Esophagus muscularis mucosa (tissue), 3 donors: Measurements from ENCODE around the gene PKP4.

Experiments
- POLR2A ChIP-seq: fragments of 450-650 bp; IDR thresholded peaks from one replicate; pipeline ENCODE4 v1.6.1; 2017; ENCODE audit warnings: antibody characterized with exemption, moderate library complexity, mild to moderate bottlenecking, low read depth
- TF ChIP-seq, protein P1 (sequence below), 3 experiments: fragments of 200-600 bp in 2 of 3; fragments of 450-650 bp in 1 of 3; sonication (generic) in 2 of 3; IDR thresholded peaks; one replicate each; pipeline ENCODE4 v1.5.1; 2017 to 2019; ENCODE audit warnings: antibody characterized with exemption in 3 of 3, mild to moderate bottlenecking in 2 of 3, moderate library complexity in 1 of 3

DNA sequence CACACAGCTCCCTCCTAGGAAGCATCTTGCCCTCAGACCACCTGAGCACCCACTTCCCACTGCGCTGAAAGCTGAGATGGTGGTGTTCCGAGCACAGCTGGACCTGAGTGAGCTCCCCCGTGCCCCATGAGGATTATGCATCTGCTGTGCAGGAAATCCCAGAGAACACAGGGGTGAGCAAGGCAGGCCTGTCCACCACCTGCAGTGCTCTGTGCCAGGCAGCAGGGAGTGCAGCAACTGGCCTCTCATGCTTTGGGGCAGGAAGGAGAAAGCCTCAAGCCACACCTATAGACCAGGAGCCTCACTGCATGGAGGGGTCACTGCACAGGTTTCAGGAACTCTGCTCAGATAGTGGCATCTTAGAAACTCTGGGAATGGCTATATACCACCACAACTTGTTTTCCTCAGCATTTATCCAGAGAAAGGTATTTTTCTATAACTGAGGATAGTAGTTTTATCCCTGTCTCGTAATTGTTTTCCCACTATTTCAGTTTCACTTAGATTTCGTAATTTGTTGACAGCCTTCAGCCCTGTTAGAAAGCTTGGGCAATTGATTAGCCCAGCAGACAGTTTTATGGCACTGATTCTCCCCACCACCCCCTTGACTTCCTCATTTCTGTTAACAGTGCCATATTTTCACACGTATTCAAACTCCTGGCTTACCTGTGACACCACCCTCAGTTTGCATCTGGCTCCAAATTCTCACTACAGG is 194.1 kb downstream of the PKP4 start:
- TF ChIP-seq POLR2A = no peak
- TF ChIP-seq, protein P1, sequence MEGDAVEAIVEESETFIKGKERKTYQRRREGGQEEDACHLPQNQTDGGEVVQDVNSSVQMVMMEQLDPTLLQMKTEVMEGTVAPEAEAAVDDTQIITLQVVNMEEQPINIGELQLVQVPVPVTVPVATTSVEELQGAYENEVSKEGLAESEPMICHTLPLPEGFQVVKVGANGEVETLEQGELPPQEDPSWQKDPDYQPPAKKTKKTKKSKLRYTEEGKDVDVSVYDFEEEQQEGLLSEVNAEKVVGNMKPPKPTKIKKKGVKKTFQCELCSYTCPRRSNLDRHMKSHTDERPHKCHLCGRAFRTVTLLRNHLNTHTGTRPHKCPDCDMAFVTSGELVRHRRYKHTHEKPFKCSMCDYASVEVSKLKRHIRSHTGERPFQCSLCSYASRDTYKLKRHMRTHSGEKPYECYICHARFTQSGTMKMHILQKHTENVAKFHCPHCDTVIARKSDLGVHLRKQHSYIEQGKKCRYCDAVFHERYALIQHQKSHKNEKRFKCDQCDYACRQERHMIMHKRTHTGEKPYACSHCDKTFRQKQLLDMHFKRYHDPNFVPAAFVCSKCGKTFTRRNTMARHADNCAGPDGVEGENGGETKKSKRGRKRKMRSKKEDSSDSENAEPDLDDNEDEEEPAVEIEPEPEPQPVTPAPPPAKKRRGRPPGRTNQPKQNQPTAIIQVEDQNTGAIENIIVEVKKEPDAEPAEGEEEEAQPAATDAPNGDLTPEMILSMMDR (IDR thresholded peaks at IDR 0.05) = no peak
